Activated naive CD4-positive, alpha-beta T cell treated with anti-CD3 and anti-CD28 coated beads, Interleukin-2, amount 10 ng/mL, durations not matched to agents 7 days and 5 days (primary cell): ENCODE results near the gene ADAMTS3.

Experiments
- CTCF ChIA-PET: fragments of 350-600 bp; sonication (Branson Sonifier 250); formaldehyde crosslinking; loops from one replicate; lab custom pipeline; 2021; ENCODE audit warnings: antibody characterized with exemption; lab: Charles Lee
- DNase-seq: peaks from one replicate; pipeline ENCODE4 v3.0.0-alpha.2; 2020
- H3K27ac Mint-ChIP-seq: one replicate; pipeline ENCODE4 v1.8.0; 2021; ENCODE audit warnings: mild to moderate bottlenecking, moderate library complexity, mixed read lengths
- H3K27me3 Mint-ChIP-seq: one replicate; pipeline ENCODE4 v1.8.0; 2021; ENCODE audit warnings: mild to moderate bottlenecking, mixed read lengths
- H3K36me3 Mint-ChIP-seq: one replicate; pipeline ENCODE4 v1.8.0; 2021; ENCODE audit warnings: mixed read lengths
- H3K4me1 Mint-ChIP-seq: one replicate; pipeline ENCODE4 v1.8.0; 2021; ENCODE audit warnings: mixed read lengths
- H3K4me3 Mint-ChIP-seq: one replicate; pipeline ENCODE4 v1.8.0; 2021; ENCODE audit warnings: mild to moderate bottlenecking, moderate library complexity, mixed read lengths
- H3K9me3 Mint-ChIP-seq: one replicate; pipeline ENCODE4 v1.8.0; 2021; ENCODE audit warnings: mixed read lengths

The ADAMTS3 gene

GRCh38 chr4:72351521-72351920, 217.5 kb downstream of the ADAMTS3 start:
- Mint-ChIP-seq H3K27me3 (no peaks in the 10 kb centered on the region), H3K27ac (no peak overlapping the region), H3K9me3 (no peaks in the 10 kb centered on the region), H3K4me1 (no peaks in the 10 kb centered on the region), H3K4me3 (no peak overlapping the region), H3K36me3 (no peaks in the 10 kb centered on the region)
- no peak for DNase-seq
- CTCF ChIA-PET, result no interaction called here

GRCh38 chr4:72348701-72349100, 220.3 kb downstream of the ADAMTS3 start:
- DNase-seq, result no peak
- no peaks in the 10 kb centered on the region for H3K9me3 Mint-ChIP-seq
- H3K4me3 Mint-ChIP-seq, result no peak overlapping the region
- no peak overlapping the region for H3K27ac Mint-ChIP-seq
- H3K36me3 Mint-ChIP-seq, result no peaks in the 10 kb centered on the region
- CTCF ChIA-PET, result interaction anchor here (0.5 kb wide), 1 partner anchor 46 kb away, joined by 3 read pairs; no protein-coding TSS in a partner anchor
- no peaks in the 10 kb centered on the region for H3K4me1 Mint-ChIP-seq
- no peaks in the 10 kb centered on the region for H3K27me3 Mint-ChIP-seq

- H3K27me3 Mint-ChIP-seq, result no peaks in the 10 kb centered on the region
- H3K36me3 Mint-ChIP-seq, result no peaks in the 10 kb centered on the region
- H3K27ac Mint-ChIP-seq, result no peak overlapping the region
- no peaks in the 10 kb centered on the region for H3K4me1 Mint-ChIP-seq
- no peak overlapping the region for H3K4me3 Mint-ChIP-seq
- CTCF ChIA-PET, result no interaction called here
- DNase-seq, result no peak
- H3K9me3 Mint-ChIP-seq, result no peaks in the 10 kb centered on the region
Observed at GRCh38 chr4:72344418-72344817, 224.6 kb downstream of the ADAMTS3 start.

- no peaks in the 10 kb centered on the region for H3K27me3 Mint-ChIP-seq
- H3K4me3 Mint-ChIP-seq, result no peak overlapping the region
- DNase-seq, result no peak
- no peak overlapping the region for H3K27ac Mint-ChIP-seq
- no peaks in the 10 kb centered on the region for H3K36me3 Mint-ChIP-seq
- H3K4me1 Mint-ChIP-seq, result no peaks in the 10 kb centered on the region
- CTCF ChIA-PET, result no interaction called here
- H3K9me3 Mint-ChIP-seq, result no peaks in the 10 kb centered on the region
Observed at GRCh38 chr4:72341432-72341820, 227.6 kb downstream of the ADAMTS3 start.

DNA sequence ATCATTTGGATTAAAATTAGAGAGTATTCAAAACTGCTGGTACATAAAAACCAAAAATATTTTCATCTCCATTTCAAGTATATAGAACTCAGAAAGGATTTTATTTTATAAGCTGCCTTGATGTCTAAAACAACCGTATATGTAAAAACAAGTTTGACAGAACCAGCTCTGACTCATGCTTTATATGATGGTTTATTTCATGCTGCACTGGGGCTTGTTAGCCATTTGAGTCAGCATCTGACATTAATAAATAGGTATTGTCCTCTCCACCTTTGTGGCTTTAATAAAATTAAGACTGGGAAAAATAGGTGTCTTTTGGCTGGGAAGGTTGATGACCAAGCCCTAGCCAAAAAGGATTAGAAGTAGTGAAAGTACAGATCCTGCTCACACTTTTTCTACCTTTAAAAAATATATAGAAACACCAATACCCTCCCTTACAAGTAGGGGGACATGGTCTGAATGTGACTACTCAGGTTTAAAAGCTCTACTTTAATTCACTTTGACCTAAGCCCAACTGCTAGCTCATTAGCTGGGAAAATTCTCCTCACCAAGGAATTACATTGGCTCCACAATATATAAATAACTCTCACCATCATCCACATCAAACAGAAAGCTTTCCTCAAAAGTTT, 228.1 kb downstream of the ADAMTS3 start:
- Mint-ChIP-seq H3K36me3 (no peaks in the 10 kb centered on the region), H3K27ac (no peak overlapping the region), H3K9me3 (no peaks in the 10 kb centered on the region), H3K4me3 (no peak overlapping the region), H3K27me3 (no peaks in the 10 kb centered on the region), H3K4me1 (no peaks in the 10 kb centered on the region)
- CTCF ChIA-PET, result no interaction called here
- DNase-seq, result no peak

DNA sequence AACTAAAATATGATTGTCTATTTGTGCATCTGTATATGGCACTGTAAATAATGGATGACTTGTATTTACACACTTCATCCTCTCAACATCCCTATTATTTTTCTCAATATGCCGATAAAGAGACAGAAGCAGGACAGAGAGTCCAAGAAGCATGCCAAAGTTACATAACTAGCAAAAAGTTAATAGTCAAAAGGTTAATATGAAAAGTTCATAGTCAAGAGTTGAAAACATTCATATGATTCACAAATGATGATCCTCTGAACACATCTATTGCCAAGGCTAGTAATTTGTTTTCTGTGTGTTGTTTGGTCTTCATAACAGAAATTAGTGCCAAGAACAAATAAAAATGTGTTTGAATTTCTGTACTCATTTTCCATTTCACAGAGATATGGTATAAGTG, 231.0 kb downstream of the ADAMTS3 start:
- Mint-ChIP-seq H3K36me3 (no peaks in the 10 kb centered on the region), H3K4me3 (no peak overlapping the region), H3K27ac (no peak overlapping the region), H3K9me3 (no peaks in the 10 kb centered on the region), H3K27me3 (no peaks in the 10 kb centered on the region), H3K4me1 (no peaks in the 10 kb centered on the region)
- CTCF ChIA-PET, result no interaction called here
- DNase-seq, result no peak

GRCh38 chr4:72330381-72330780, 238.6 kb downstream of the ADAMTS3 start:
- H3K27ac Mint-ChIP-seq, result no peak overlapping the region
- H3K9me3 Mint-ChIP-seq, result no peaks in the 10 kb centered on the region
- H3K27me3 Mint-ChIP-seq, result no peaks in the 10 kb centered on the region
- no peaks in the 10 kb centered on the region for H3K36me3 Mint-ChIP-seq
- H3K4me1 Mint-ChIP-seq, result no peaks in the 10 kb centered on the region
- H3K4me3 Mint-ChIP-seq, result no peak overlapping the region
- no peak for DNase-seq
- CTCF ChIA-PET, result no interaction called here

DNA sequence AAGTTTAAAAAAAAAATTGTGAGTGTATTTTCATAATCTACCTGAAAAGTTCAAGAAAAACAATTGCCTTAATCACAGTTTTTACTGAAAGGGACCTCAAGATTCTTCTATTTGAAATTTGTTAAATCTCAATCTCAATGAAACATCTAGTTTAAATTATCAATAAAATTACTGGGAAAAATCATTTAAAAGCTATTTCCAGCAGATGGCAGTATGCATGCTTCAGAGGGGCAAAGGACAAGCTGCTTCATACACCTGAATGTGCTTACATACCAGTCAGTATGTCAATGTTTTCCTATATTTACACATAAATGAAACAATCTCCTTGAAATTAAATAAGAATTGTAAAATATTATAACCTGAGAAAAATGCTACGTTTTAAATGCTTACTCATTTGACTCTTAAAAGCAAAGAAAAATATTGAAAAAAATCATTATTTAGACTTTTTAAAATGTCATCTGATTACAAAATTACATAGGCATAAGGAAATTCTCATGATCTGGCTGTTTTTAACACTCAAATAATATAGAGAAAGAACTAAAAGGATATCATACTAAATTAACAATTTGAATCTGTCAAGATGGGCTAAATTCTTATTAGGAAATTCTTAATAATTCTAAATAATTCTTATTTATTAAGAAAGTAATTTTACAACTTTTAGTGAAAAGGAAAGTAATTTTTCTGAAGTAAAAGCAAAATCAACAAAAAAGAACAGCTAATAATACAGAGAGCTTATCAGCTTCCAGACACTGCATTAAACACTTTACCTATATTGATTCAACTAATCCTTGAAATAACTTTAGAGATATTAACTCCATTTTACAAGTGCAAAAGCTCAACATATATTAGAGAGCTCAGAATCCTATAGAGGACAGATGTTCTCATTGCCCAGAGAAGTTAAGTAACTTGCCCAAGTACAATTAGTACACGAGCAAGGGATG, 242.1 kb downstream of the ADAMTS3 start:
- no peak for DNase-seq
- Mint-ChIP-seq H3K27me3 (no peaks in the 10 kb centered on the region), H3K27ac (no peak overlapping the region), H3K4me3 (no peak overlapping the region), H3K36me3 (no peaks in the 10 kb centered on the region), H3K9me3 (no peaks in the 10 kb centered on the region), H3K4me1 (no peaks in the 10 kb centered on the region)
- CTCF ChIA-PET, result interaction anchor here (0.7 to 2.8 kb wide), 5 partner anchors 22 to 143 kb away, joined by 3 to 16 read pairs (median 5); no protein-coding TSS in a partner anchor

DNA sequence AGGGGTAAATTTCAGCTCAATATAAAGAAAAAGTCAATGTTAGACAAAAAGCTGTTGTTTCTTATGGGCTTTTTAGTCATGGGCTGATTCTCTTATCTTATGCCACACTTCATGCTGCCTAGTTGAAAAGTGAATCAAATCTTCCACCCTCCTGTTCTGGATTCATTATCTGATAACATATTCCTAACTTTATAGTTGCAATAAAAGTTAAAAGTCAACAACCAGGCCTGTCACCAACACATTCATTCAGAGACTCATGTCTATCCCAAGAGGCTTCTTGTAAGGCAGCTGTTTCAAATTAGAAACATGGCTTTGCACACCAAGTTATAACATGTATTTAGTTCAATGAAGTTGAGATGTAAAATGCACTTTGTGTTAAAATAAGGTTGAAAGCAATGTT, 243.8 kb downstream of the ADAMTS3 start:
- CTCF ChIA-PET, result no interaction called here
- Mint-ChIP-seq H3K36me3 (no peaks in the 10 kb centered on the region), H3K4me1 (no peaks in the 10 kb centered on the region), H3K4me3 (no peak overlapping the region), H3K27me3 (no peaks in the 10 kb centered on the region), H3K9me3 (no peaks in the 10 kb centered on the region), H3K27ac (no peak overlapping the region)
- DNase-seq, result no peak

GRCh38 chr4:72323227-72323626, 245.8 kb downstream of the ADAMTS3 start:
- no peak overlapping the region for H3K4me3 Mint-ChIP-seq
- DNase-seq, result no peak
- no peak overlapping the region for H3K27ac Mint-ChIP-seq
- peaks cover 6% of the 10 kb centered on the region for H3K4me1 Mint-ChIP-seq
- no peaks in the 10 kb centered on the region for H3K36me3 Mint-ChIP-seq
- CTCF ChIA-PET, result interaction anchor here (1.3 kb wide), 2 partner anchors 12 to 16 kb away, joined by 3 read pairs; no protein-coding TSS in a partner anchor
- H3K27me3 Mint-ChIP-seq, result no peaks in the 10 kb centered on the region
- H3K9me3 Mint-ChIP-seq, result no peaks in the 10 kb centered on the region

- Mint-ChIP-seq H3K9me3 (no peaks in the 10 kb centered on the region), H3K27me3 (no peaks in the 10 kb centered on the region), H3K4me1 (peaks cover 6% of the 10 kb centered on the region), H3K27ac (no peak overlapping the region), H3K36me3 (no peaks in the 10 kb centered on the region), H3K4me3 (no peak overlapping the region)
- DNase-seq, result no peak
- CTCF ChIA-PET, result no interaction called here
Observed at GRCh38 chr4:72320223-72320948, 248.6 kb downstream of the ADAMTS3 start.

DNA sequence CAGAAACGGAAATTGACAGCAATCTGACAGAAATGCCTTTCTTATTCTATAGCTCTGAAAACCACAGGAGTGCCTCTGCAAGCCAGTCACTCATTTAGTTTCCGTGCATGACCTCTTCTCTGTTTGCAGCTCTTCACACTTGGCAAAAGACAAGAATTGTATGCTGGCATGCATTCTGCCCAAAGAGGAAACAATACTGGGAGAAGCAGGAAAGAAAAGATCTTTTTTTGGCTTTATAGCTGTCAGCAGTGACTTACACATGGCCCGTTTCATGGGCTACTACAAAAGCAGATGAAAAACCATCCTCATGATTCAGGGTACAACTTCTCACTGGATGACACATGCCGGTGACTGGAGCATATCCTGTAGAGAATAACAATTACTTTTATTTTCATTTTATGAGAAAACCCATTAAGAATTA, 249.4 kb downstream of the ADAMTS3 start:
- H3K4me3 Mint-ChIP-seq, result no peak overlapping the region
- H3K27me3 Mint-ChIP-seq, result no peaks in the 10 kb centered on the region
- peaks cover 6% of the 10 kb centered on the region for H3K4me1 Mint-ChIP-seq
- H3K9me3 Mint-ChIP-seq, result no peaks in the 10 kb centered on the region
- CTCF ChIA-PET, result no interaction called here
- no peak overlapping the region for H3K27ac Mint-ChIP-seq
- H3K36me3 Mint-ChIP-seq, result no peaks in the 10 kb centered on the region
- no peak for DNase-seq

- Mint-ChIP-seq H3K36me3 (no peaks in the 10 kb centered on the region), H3K4me3 (no peak overlapping the region), H3K4me1 (peaks cover 6% of the 10 kb centered on the region), H3K27me3 (no peaks in the 10 kb centered on the region), H3K9me3 (no peaks in the 10 kb centered on the region), H3K27ac (no peak overlapping the region)
- CTCF ChIA-PET, result interaction anchor here (1.0 kb wide), 1 partner anchor 14 kb away, joined by 3 read pairs; no protein-coding TSS in a partner anchor
- no peak for DNase-seq
Observed at GRCh38 chr4:72318421-72319170, 250.4 kb downstream of the ADAMTS3 start.

DNA sequence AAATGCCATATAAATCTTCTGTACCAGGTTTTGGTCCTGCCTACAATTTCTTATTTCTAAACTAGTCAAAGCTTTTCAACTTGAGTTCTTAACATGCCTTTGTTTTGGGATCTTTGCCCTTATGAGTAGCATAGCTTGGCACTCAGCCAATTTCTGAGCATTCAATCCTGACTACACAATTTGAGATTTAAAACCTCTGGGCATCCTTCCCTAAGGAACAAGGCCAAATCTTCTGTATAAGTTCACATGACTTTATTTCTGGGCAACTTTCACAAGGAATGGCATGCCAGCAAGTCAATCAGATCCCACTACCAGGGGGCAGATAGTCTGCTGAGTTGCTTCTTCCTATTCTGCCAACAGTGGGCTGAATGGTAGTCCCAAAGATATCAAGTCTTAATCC, 254.2 kb downstream of the ADAMTS3 start:
- Mint-ChIP-seq H3K27ac (no peak overlapping the region), H3K9me3 (no peaks in the 10 kb centered on the region), H3K36me3 (no peaks in the 10 kb centered on the region), H3K4me3 (no peak overlapping the region), H3K27me3 (no peaks in the 10 kb centered on the region), H3K4me1 (peaks cover 6% of the 10 kb centered on the region)
- DNase-seq, result no peak
- CTCF ChIA-PET, result no interaction called here
